HG03558 (cell line): ENCODE measurements around the gene FBN1.

ENCODE experiments used
- ATAC-seq: cut with Tn5 transposase; IDR thresholded peaks from one replicate; pipeline ENCODE4 v1.9.1; 2021; ENCODE audit warnings: moderate number of reproducible peaks; ENCODE audit not compliant: unreplicated experiment; ENCODE audit errors: extremely low read depth

Gene FBN1

GRCh38 chr15:48532946-48533345, 112.6 kb downstream of the FBN1 start:
- ATAC-seq, result no peak

DNA sequence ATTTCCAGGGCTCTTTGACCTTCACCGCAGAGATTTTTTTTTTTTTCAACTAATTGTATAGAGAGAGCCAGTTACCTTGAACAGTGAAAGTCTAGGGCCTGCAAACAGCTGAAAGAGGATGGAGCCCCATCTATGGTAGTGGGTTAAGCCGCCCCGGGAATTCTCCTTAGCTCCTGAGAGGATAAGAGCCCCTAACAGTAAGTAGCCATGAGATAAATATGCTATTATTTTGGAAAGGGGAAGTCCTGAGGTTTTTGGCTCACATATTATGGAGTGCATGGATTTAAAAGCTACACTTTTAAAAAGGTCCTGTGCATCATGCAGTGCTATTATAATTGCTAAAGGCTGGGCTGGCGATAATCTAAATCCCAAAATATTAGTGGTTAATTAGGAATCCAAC, 115.0 kb downstream of the FBN1 start:
- ATAC-seq, result no peak

DNA sequence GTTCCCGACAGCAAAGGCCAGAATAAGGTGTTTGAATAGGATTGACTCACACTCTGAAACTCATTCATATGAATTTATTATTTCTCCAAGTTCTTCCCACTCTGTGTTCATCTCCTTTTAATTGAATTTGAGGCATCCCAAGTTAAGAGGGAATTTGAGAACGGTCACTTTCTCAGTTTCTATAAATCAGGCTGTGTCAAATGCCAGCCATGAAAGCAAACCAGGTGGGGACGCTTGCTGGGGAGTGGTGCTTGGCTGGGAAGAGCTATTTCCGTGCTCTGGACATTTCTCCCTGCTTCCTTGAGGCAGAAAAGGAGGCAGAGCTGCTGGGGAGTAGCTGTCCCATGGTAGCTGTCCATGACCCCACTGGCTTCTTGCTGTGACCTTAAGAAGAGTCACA, 116.6 kb downstream of the FBN1 start:
- no peak for ATAC-seq

- ATAC-seq, result no peak
Measured at GRCh38 chr15:48527517-48527916, 118.0 kb downstream of the FBN1 start.

DNA sequence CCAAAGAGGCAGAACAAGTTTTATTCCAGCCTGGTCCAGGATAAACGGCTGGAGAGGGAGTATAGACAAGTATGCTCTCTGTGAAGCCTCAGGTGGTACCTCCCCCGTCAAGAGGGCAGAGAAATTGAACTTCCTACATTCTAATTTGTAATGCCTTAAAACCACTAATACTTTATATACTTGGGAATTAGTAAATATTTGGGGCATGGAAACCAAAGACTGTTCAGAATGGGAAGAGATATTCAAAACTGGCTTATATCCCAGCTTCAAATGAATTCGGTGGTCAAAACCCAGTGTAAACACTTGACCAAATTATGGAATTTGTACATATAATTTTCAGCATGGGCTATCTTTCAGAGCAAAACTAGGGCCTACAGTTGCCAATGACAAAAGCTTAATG, 122.6 kb downstream of the FBN1 start:
- ATAC-seq, result no peak

- no peak for ATAC-seq
Measured at GRCh38 chr15:48522123-48522522, 123.4 kb downstream of the FBN1 start.

DNA sequence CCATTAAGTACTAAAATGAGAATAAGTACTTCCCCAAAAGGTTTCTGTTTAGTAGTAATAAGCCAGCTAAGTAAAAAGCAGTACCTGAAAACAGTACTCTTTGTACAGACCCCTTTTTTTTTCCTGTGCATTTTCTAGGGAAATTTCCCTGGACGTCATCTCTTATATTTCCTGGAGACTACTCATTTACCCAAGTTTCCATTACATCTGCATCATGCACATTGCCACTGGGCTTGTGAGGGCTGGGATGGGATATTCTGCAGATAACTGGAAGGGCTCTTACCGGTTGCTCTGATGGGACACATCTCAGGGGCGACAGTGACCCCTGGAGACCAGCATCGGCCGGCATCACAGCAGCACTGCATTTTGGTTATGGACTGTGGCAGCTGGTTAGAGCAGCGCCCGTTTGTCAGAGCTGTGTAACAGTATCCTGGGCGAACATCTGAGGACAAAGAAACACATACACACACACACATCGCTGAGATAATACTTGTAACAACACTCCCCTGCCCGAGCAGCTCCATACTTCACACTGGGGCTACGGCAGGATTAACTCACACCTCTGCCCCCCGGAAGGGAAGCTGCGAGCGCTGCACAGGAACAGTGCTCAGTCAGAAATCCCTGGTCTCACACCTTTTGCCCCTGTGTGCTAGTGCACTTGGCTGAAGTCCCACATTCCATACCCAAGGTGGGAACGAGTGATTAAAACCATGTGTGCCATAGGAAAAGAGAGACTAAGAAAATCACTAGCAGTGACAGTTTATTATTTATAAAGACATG, 124.9 kb downstream of the FBN1 start:
- ATAC-seq, result no peak

- no peak for ATAC-seq
Measured at GRCh38 chr15:48516121-48516520, 129.4 kb downstream of the FBN1 start.

- ATAC-seq, result no peak
Measured at GRCh38 chr15:48515500-48515899, 130.0 kb downstream of the FBN1 start.

- no peak for ATAC-seq
Measured at GRCh38 chr15:48514103-48514816, 131.2 kb downstream of the FBN1 start.

- no peak for ATAC-seq
Measured at GRCh38 chr15:48510976-48511375, 134.5 kb downstream of the FBN1 start.

- no peak for ATAC-seq
Measured at GRCh38 chr15:48507416-48508065, 138.0 kb downstream of the FBN1 start.

GRCh38 chr15:48505067-48505466, 140.4 kb downstream of the FBN1 start:
- ATAC-seq, result no peak

DNA sequence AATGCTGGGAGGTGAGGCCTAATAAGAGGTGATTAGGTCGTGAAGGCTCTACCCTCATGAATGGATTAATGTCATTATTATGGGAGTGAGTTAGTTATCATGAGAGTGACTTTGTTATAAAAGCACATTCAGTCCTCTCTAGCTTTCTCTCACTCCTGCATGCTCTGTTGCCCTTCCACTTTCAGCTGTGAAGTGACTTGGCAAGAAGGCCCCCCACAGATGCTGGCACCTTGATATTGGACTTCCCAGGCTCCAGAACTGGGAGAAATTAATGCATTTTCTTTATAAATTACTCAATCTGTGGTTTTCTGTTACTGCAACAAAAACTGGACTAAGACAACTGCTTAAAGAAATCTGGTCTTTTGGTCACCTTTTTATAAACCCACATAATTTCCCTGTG, 144.3 kb downstream of the FBN1 start:
- no peak for ATAC-seq

DNA sequence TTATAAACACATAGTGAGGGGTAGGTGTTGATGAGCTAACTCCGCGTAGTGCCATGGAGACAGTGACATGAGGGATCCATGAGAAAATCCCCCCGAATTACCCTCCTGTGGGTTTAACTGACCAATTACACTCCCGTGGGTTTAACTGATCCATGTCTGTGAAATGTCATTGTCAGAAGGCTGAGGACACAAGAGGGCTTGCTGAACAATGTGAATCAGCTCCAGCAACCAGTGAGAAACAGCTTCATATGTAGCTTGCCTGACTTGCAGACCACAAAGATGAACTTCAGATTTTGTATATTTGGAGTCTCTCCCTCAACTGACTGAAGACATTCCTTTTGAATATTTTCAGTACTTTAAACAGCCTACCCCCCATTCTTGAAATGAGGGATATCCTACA, 144.9 kb downstream of the FBN1 start:
- ATAC-seq, result no peak

- no peak for ATAC-seq
Measured at GRCh38 chr15:48499978-48500377, 145.5 kb downstream of the FBN1 start.

GRCh38 chr15:48498828-48499227, 146.7 kb downstream of the FBN1 start:
- ATAC-seq, result no peak

DNA sequence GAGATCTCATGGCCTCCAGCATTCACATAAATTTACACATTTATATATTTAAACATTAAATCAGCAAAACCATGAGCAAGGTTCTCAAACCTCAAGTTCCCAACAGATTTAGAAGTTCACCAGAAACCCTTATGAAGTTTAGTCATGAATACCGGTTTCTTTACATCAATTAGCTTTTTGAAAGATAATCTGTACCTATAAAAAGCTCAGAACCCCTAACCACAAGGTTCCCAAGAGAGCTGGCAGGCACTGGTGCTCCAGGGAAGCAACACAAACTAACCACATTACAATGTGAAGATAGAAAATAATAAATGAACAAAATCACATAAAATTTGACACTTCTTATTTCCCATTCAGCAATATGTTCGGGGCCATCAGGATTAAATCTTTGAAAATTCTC, 150.9 kb downstream of the FBN1 start:
- ATAC-seq, result no peak

DNA sequence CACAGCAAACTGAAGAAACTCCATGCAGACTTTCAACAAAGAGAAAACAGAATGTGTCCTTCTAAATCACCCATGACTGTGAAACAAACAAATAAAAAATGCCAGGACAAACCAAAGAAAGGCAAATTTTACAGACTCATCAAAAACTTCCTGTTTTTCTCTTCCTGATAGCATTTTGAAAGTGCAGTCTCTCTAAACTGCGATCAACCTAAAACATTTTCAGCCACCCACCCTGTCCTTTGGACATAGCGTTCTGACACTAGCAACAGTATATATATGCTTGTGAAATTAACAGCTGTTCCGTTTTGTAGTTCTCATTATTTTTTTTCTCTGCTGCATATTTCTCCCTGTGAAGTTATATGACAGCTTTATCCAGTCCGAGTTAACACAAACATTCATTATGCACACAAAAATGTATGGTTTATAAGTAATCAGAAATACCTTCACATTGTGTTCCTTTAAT, 151.7 kb downstream of the FBN1 start:
- no peak for ATAC-seq

DNA sequence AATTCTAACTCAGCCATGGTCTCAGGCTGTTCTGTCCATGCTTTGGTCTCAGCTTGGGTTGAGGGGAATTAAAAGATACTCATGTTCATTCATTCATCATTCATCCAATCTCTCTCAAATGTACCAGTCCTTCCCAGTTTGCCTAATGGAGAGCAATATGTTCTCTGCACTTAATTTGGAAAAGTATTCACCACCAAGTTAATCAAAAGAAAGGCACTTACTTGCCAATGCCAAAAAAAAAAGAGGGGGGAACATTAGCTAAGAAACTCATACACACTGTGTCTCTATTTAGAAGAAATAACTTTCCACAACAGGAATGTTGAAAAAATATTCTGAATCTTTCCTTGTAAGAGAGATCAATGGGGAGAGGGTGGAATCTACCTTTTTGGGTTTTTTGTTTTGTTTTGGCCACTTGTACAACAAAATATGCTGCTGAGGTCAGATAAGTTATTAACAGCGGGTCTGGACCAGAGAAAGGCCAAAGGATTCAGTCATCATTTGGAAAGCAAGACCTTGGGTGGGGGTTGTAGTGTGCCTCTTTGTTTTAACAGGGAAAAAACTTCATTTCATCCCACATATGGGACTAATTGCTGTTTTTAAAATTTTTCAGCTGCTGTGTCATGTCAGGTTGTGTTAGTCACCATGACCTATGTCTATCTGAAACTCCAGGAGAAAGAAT, 152.3 kb downstream of the FBN1 start:
- no peak for ATAC-seq

- ATAC-seq, result no peak
Measured at GRCh38 chr15:48486228-48486627, 159.3 kb downstream of the FBN1 start.
